ENCODE data around the gene DNAJC6.
"Not testable (repeated sequence)": the region's sequence is repeated elsewhere in the genome, so short reads cannot be mapped to it uniquely, and the experiment has no call there.

Gene DNAJC6

GRCh38 chr1:65442442-65442841, 133.1 kb downstream of the DNAJC6 start:
- TF ChIP-seq, protein P1, sequence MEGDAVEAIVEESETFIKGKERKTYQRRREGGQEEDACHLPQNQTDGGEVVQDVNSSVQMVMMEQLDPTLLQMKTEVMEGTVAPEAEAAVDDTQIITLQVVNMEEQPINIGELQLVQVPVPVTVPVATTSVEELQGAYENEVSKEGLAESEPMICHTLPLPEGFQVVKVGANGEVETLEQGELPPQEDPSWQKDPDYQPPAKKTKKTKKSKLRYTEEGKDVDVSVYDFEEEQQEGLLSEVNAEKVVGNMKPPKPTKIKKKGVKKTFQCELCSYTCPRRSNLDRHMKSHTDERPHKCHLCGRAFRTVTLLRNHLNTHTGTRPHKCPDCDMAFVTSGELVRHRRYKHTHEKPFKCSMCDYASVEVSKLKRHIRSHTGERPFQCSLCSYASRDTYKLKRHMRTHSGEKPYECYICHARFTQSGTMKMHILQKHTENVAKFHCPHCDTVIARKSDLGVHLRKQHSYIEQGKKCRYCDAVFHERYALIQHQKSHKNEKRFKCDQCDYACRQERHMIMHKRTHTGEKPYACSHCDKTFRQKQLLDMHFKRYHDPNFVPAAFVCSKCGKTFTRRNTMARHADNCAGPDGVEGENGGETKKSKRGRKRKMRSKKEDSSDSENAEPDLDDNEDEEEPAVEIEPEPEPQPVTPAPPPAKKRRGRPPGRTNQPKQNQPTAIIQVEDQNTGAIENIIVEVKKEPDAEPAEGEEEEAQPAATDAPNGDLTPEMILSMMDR (IDR thresholded peaks at IDR 0.05; ENCODE audit: control insufficient read depth, extremely low read depth, insufficient read depth): no peak
- H3K4me3 ChIP-seq (ENCODE audit: low read depth, low read length): no peak overlapping the region
- DNase-seq (ENCODE audit: low read depth): no peak

- H3K4me3 ChIP-seq (ENCODE audit: low read depth, low read length): no peak overlapping the region
- TF ChIP-seq, protein P1 (IDR thresholded peaks at IDR 0.05; ENCODE audit: control insufficient read depth, extremely low read depth, insufficient read depth): no peak
- DNase-seq (ENCODE audit: low read depth): no peak
These were observed 134.3 kb downstream of the DNAJC6 start for GRCh38 chr1:65443647-65444046.

GRCh38 chr1:65444128-65444640, 134.8 kb downstream of the DNAJC6 start:
- no peak for DNase-seq (ENCODE audit: low read depth)
- TF ChIP-seq, protein P1 (IDR thresholded peaks at IDR 0.05; ENCODE audit: control insufficient read depth, extremely low read depth, insufficient read depth): no peak
- H3K4me3 ChIP-seq (ENCODE audit: low read depth, low read length): no peak overlapping the region

GRCh38 chr1:65445837-65446236, 136.5 kb downstream of the DNAJC6 start:
- no peak for DNase-seq (ENCODE audit: low read depth)
- TF ChIP-seq, protein P1 (IDR thresholded peaks at IDR 0.05; ENCODE audit: control insufficient read depth, extremely low read depth, insufficient read depth): no peak
- no peak overlapping the region for H3K4me3 ChIP-seq (ENCODE audit: low read depth, low read length)

DNA sequence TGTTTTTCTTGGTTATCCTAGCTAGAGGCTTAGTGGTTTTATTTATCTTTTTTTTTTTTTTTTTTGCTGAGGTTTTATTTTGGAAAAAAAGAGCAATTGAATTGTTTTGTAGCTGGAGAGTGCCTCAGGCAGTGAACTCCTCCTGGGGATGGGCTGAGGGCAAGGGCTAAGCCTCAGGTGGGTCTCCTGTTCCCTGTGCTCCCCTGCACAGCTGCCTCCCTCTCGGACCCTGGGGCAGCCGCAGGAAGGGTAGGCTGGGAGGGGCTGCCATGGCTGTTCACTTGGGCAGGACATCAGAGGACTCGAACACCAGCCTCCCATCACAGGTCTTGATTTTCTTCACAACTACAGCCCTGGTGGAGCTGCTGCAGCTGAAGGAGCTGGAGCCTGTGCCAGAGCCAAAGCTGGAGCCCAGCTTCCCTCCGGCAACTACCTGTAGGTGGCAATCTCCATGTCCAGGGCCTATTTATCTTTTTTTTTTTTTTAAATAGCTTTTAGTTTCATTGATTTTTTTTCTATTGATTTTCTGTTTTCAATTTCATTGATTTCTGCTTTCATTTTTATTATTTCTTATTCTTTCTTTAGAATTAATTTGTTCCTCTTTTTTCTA, 140.0 kb downstream of the DNAJC6 start:
- TF ChIP-seq, protein P1 (IDR thresholded peaks at IDR 0.05; ENCODE audit: control insufficient read depth, extremely low read depth, insufficient read depth): peak; percentile 45
- no peak overlapping the region for H3K4me3 ChIP-seq (ENCODE audit: low read depth, low read length)
- DNase-seq (ENCODE audit: low read depth): no peak

- DNase-seq (ENCODE audit: low read depth); H3K4me3 ChIP-seq (ENCODE audit: low read depth, low read length): not testable (repeated sequence)
These were observed 146.3 kb downstream of the DNAJC6 start for GRCh38 chr1:65455678-65456077.

DNA sequence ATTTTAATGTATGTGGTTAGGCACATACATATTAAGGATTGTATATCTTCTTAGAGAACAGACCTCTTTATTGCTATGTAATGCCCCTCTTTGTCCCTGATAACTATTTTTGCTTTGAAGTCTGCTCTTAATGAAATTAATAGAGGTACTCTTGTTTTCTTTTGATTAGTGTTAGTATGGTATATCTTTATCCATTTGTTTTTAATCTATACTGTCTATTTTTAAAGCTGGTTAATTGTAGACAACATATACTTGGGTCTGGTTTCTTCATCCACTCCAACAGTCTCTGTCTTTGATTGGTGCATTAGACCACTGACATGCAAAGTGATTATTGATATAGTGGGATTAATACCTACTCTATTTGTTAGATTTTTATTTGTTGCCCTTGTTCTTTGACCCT, 147.1 kb downstream of the DNAJC6 start:
- H3K4me3 ChIP-seq (ENCODE audit: low read depth, low read length): no peak overlapping the region
- no peak for DNase-seq (ENCODE audit: low read depth)
- TF ChIP-seq, protein P1 (IDR thresholded peaks at IDR 0.05; ENCODE audit: control insufficient read depth, extremely low read depth, insufficient read depth): no peak

Data from LNCaP clone FGC (cell line).